ENCODE data around the gene COP1.

Gene COP1

DNA sequence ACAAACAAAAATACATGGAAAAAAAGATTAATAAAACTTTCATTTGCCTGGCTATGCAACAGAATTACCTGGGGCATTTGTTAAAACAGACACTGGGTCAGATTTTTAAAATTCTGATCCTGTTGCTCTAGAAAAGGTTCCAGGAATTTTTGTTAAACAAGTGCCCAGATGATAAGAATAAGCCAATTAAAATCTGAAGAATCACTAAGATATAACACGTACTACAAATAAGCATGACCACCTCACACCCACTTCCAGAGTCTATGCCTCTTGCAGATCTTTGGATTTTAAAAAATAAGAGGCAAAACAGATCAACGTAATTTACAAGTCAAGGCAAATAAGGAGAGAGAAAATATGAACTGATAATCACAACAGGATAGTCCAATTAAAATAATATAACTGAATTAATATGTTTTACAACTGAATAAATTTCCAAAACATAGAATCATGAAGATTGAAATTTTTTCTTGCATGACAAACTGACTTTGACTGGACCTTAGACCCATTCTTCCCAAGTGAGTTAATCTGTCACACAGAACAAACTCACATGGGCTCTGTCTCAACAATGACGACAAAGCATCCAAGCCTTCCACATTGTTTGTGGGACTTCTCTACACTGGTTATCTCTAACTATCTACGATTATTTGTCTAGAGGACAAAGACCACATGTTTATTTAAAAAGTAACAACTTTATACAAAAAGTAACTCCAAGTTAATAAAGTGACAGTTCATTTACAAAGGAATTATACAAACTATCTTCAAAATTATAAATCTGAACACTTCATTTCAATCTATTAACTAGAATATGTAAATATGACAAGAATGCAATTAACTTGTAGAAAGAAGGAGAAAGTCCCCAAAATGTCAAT lies 56.9 kb downstream of the COP1 start:
- H3K27ac ChIP-seq, result no peak overlapping the region
- no peak overlapping the region for H3K9ac ChIP-seq
- no peak for TF ChIP-seq CTCF (IDR thresholded peaks at IDR 0.05)
- H3K4me2 ChIP-seq (ENCODE audit: low read length), result no peak overlapping the region
- no peak overlapping the region for H3K4me3 ChIP-seq (ENCODE audit: low read depth, low read length)
- no peaks in the 10 kb centered on the region for H3K4me1 ChIP-seq
- H3K27me3 ChIP-seq (ENCODE audit: control insufficient read depth, insufficient read depth, low read length), result no peaks in the 10 kb centered on the region
- H3K9me3 ChIP-seq (ENCODE audit: control insufficient read depth, low read length), result no peaks in the 10 kb centered on the region
- H3K79me2 ChIP-seq, result no peaks in the 10 kb centered on the region
- no peaks in the 10 kb centered on the region for H3K36me3 ChIP-seq (ENCODE audit: control insufficient read depth, insufficient read depth, low read length)
- no peak overlapping the region for H2AFZ ChIP-seq

DNA sequence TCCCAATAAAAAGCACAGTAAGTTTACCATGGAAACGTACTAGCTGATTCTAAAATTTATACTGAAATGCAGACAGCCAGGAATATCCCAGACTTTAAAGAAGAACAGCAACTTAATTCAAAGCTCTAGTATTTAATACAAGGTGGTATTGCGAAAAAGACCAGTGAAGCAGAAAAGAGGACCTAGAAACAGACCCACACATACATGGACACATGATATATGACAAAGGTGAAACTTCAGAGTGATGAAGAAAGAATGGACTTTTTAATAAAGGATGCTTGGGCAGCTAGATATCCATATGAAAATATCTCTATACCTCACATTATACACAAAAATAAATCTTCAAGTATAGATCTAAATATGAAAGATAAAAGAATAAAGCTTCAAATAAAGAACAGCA lies 62.6 kb downstream of the COP1 start:
- Histone ChIP-seq H3K4me3 (ENCODE audit: low read depth, low read length) (no peak overlapping the region), H3K9ac (no peak overlapping the region), H3K4me1 (peaks cover 3% of the 10 kb centered on the region), H3K9me3 (ENCODE audit: control insufficient read depth, low read length) (no peaks in the 10 kb centered on the region), H3K36me3 (ENCODE audit: control insufficient read depth, insufficient read depth, low read length) (no peaks in the 10 kb centered on the region), H2AFZ (no peak overlapping the region), H3K27me3 (ENCODE audit: control insufficient read depth, insufficient read depth, low read length) (no peaks in the 10 kb centered on the region), H3K4me2 (ENCODE audit: low read length) (no peak overlapping the region), H3K79me2 (peaks cover 7% of the 10 kb centered on the region), H3K27ac (no peak overlapping the region)
- no peak for TF ChIP-seq CTCF (IDR thresholded peaks at IDR 0.05)

- Histone ChIP-seq H3K4me3 (ENCODE audit: low read depth, low read length) (no peak overlapping the region), H3K27ac (no peak overlapping the region), H3K4me2 (ENCODE audit: low read length) (no peak overlapping the region), H2AFZ (no peak overlapping the region), H3K9ac (no peak overlapping the region), H3K9me3 (ENCODE audit: control insufficient read depth, low read length) (no peaks in the 10 kb centered on the region), H3K27me3 (ENCODE audit: control insufficient read depth, insufficient read depth, low read length) (no peaks in the 10 kb centered on the region), H3K79me2 (peaks cover 10% of the 10 kb centered on the region), H3K36me3 (ENCODE audit: control insufficient read depth, insufficient read depth, low read length) (no peaks in the 10 kb centered on the region), H3K4me1 (peaks cover 3% of the 10 kb centered on the region)
- no peak for TF ChIP-seq CTCF (IDR thresholded peaks at IDR 0.05)
Measured at GRCh38 chr1:176142973-176143372, 64.1 kb downstream of the COP1 start.

- Histone ChIP-seq H3K4me1 (peaks cover 3% of the 10 kb centered on the region), H3K36me3 (ENCODE audit: control insufficient read depth, insufficient read depth, low read length) (no peaks in the 10 kb centered on the region), H3K9me3 (ENCODE audit: control insufficient read depth, low read length) (no peaks in the 10 kb centered on the region), H3K79me2 (peaks cover 13% of the 10 kb centered on the region), H2AFZ (no peak overlapping the region), H3K27me3 (ENCODE audit: control insufficient read depth, insufficient read depth, low read length) (no peaks in the 10 kb centered on the region), H3K4me3 (ENCODE audit: low read depth, low read length) (no peak overlapping the region), H3K4me2 (ENCODE audit: low read length) (no peak overlapping the region), H3K27ac (no peak overlapping the region), H3K9ac (no peak overlapping the region)
- no peak for TF ChIP-seq CTCF (IDR thresholded peaks at IDR 0.05)
Measured at GRCh38 chr1:176141449-176141848, 65.6 kb downstream of the COP1 start.

DNA sequence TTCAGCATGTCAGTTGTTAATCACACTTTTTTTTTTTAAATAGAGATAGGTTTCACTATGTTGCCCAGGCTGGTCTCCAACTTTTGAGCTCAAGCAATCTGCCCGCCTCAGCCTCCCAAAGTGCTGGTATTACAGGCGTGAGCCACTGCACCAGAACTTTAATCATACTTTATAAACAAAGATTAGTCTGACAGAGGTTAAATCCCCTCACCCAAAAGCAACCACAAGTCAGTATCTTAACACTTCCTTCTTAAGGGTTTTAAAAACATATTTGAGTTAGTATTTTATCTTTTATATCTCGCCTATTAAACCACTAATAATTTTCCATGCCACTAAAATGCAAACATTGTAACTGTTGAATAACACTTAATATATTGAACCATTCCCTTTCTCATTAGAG lies 70.2 kb downstream of the COP1 start:
- H3K27me3 ChIP-seq (ENCODE audit: control insufficient read depth, insufficient read depth, low read length), result no peaks in the 10 kb centered on the region
- no peak for TF ChIP-seq CTCF (IDR thresholded peaks at IDR 0.05)
- H3K4me2 ChIP-seq (ENCODE audit: low read length), result no peak overlapping the region
- H3K36me3 ChIP-seq (ENCODE audit: control insufficient read depth, insufficient read depth, low read length), result no peaks in the 10 kb centered on the region
- H3K27ac ChIP-seq, result no peak overlapping the region
- no peak overlapping the region for H3K4me3 ChIP-seq (ENCODE audit: low read depth, low read length)
- H3K4me1 ChIP-seq, result peaks cover 3% of the 10 kb centered on the region
- H3K79me2 ChIP-seq, result peaks cover 10% of the 10 kb centered on the region
- H2AFZ ChIP-seq, result no peak overlapping the region
- no peaks in the 10 kb centered on the region for H3K9me3 ChIP-seq (ENCODE audit: control insufficient read depth, low read length)
- no peak overlapping the region for H3K9ac ChIP-seq
